ENCODE measurements around the gene QTRT2. TPM values are rescaled to one million over a fixed set of nuclear protein-coding genes. Genes with fewer than 3 reads are reported as not detected.

QTRT2 gene
- total and polyA plus RNA-seq, 2 of the 8 experiments (the other 6 are each of a cell fraction or from before 2014, with no cell fraction given), result 13.3 to 54.5 TPM

- CTCF ChIA-PET (ENCODE audit: partially characterized antibody), result interaction anchor here (0.6 to 0.9 kb wide), 3 partner anchors 9 to 126 kb away, joined by 3 read pairs; no protein-coding TSS in a partner anchor
Observed at GRCh38 chr3:114101101-114101500, 44.6 kb downstream of the QTRT2 start.

More at GRCh38 chr3:114101101-114101500, 44.6 kb downstream of the QTRT2 start:
- Histone ChIP-seq H3K4me3 (ENCODE audit: extremely low read depth in 1 of 4, insufficient read depth in 2 of 4, low read depth in 3 of 4, low read length in 4 of 4) (no peak overlapping the region), H2BK20ac (ENCODE audit: low read length) (no peak overlapping the region), H3K27ac (ENCODE audit: low read depth, low read length) (no peak overlapping the region), H3K9me3 (ENCODE audit: insufficient read depth in 2 of 2, low read depth in 1 of 2, low read length in 1 of 2) (no peaks in the 10 kb centered on the region), H3K18ac (ENCODE audit: extremely low read depth, low read length) (no peak overlapping the region), H4K5ac (ENCODE audit: insufficient read length, low read depth, low read length) (no peak overlapping the region), H3K4me2 (ENCODE audit: insufficient read depth in 1 of 2, low read depth in 2 of 2, low read length in 2 of 2) (no peak overlapping the region), H2AFZ (ENCODE audit: low read length) (no peak overlapping the region), H3K79me2 (ENCODE audit: control insufficient read depth in 1 of 2, insufficient read depth in 2 of 2, low read length in 2 of 2) (no peaks in the 10 kb centered on the region), H3K36me3 (ENCODE audit: control insufficient read depth in 2 of 4, insufficient read depth in 4 of 4, low read length in 3 of 4) (no peaks in the 10 kb centered on the region), H3K79me1 (ENCODE audit: low read depth, low read length) (no peaks in the 10 kb centered on the region), H3K23ac (ENCODE audit: insufficient read length) (no peak overlapping the region), H3K4ac (replicated peaks; ENCODE audit: insufficient read length, low read depth, low read length) (no peak overlapping the region), H3K9ac (replicated peaks in 1 of 4; ENCODE audit: extremely low read depth in 1 of 4, low read depth in 3 of 4, low read length in 3 of 4) (no peak overlapping the region), H3K4me1 (replicated peaks in 1 of 4; ENCODE audit: control insufficient read depth in 3 of 4, insufficient read depth in 4 of 4, low read length in 3 of 4) (peaks cover 0 to 5% (median 0%) of the 10 kb centered on the region in 4 experiments; a peak in 3 of 7 replicates), H2BK15ac (ENCODE audit: low read length) (no peak overlapping the region), H3K56ac (replicated peaks; ENCODE audit: insufficient read length, low read depth, low read length) (no peak overlapping the region), H2BK120ac (replicated peaks; ENCODE audit: low read depth, low read length) (no peak overlapping the region), H3K14ac (ENCODE audit: insufficient read length) (no peak overlapping the region), H4K20me1 (replicated peaks in 1 of 2; ENCODE audit: control insufficient read depth in 1 of 2, insufficient read depth in 2 of 2, low read length in 2 of 2) (no peaks in the 10 kb centered on the region), H4K91ac (replicated peaks; ENCODE audit: insufficient read length, low read length) (no peak overlapping the region), H3K23me2 (ENCODE audit: low read depth, low read length) (no peaks in the 10 kb centered on the region), H3K27me3 (replicated peaks in 1 of 4; ENCODE audit: control insufficient read depth in 3 of 4, extremely low read depth in 1 of 4, insufficient read depth in 3 of 4, low read length in 3 of 4) (no peaks in the 10 kb centered on the region), H2AK5ac (ENCODE audit: low read depth, low read length) (no peak overlapping the region), H2BK12ac (ENCODE audit: low read depth, low read length) (no peak overlapping the region), H2BK5ac (ENCODE audit: low read depth, low read length) (no peak overlapping the region), H4K8ac (ENCODE audit: extremely low read depth, insufficient read depth, low read length) (no peak overlapping the region)
- POLR2A ChIA-PET (ENCODE audit: partially characterized antibody), result interaction anchor here (1.4 kb wide), 1 partner anchor 11 kb away, joined by 3 read pairs; no protein-coding TSS in a partner anchor
- TF ChIP-seq MAX (IDR thresholded peaks at IDR 0.05) (no peak), KDM5A (IDR thresholded peaks at IDR 0.05; ENCODE audit: low read length) (no peak), POLR2AphosphoS5 (IDR thresholded peaks at IDR 0.05; ENCODE audit: low read depth, low read length) (no peak), TEAD4 (IDR thresholded peaks at IDR 0.05; ENCODE audit: low read depth, low read length) (no peak)
- DNase-seq (ENCODE audit: low read depth in 1 of 2, low spot score in 2 of 2) (no peak), FAIRE-seq (no peak)
- 93% methylated on average over 1 of the region's 1 CpG; no CpG with 5 or more reads in 1 of the 2 experiments for WGBS, 2 experiments (ENCODE audit: extremely low coverage in 1 of 2, insufficient coverage in 1 of 2, insufficient read length in 1 of 2, insufficient replicate concordance in 2 of 2, low coverage in 1 of 2, low lambda C conversion rate in 2 of 2, missing lambda C conversion rate in 1 of 2)

Measured in H1 (cell line).